Mesendoderm (in vitro differentiated cells): Measurements from ENCODE around the gene PPP1R14C.

Experiments used
- DNase-seq: peaks from one replicate; pipeline ENCODE4 v3.0.0; 2013
- H2AK5ac ChIP-seq: 2 replicates; pipeline ENCODE4 v1.6.1; 2013; ENCODE audit warnings: low read length, inconsistent platforms
- H2BK120ac ChIP-seq: 2 replicates; pipeline ENCODE4 v1.6.1; 2013; ENCODE audit warnings: low read depth, mild to moderate bottlenecking, low read length, moderate library complexity, mixed read lengths
- H2BK15ac ChIP-seq: replicated peaks from 2 replicates; pipeline ENCODE4 v1.6.1; 2013; ENCODE audit warnings: low read depth, mild to moderate bottlenecking, moderate library complexity
- H2BK5ac ChIP-seq: 2 replicates; pipeline ENCODE4 v1.6.1; 2013; ENCODE audit warnings: low read length, inconsistent platforms
- H3K18ac ChIP-seq: 2 replicates; pipeline ENCODE4 v1.6.1; 2013; ENCODE audit warnings: mild to moderate bottlenecking, low read length, mixed read lengths
- H3K23ac ChIP-seq: one replicate; pipeline ENCODE4 v1.6.1; 2013; ENCODE audit warnings: low read length
- H3K27ac ChIP-seq: 2 replicates; pipeline ENCODE4 v1.5.1; 2013; ENCODE audit warnings: low read depth, mild to moderate bottlenecking, inconsistent platforms, low read length, moderate library complexity
- H3K27me3 ChIP-seq: 2 replicates; pipeline ENCODE4 v1.6.1; 2013; ENCODE audit warnings: low read length, control low read depth, mild to moderate bottlenecking, inconsistent platforms; ENCODE audit not compliant: insufficient read depth, poor library complexity
- H3K36me3 ChIP-seq: 2 replicates; pipeline ENCODE4 v1.6.1; 2013; ENCODE audit warnings: low read length, inconsistent platforms; ENCODE audit not compliant: control insufficient read depth, insufficient read depth
- H3K4ac ChIP-seq: one replicate; pipeline ENCODE4 v1.6.1; 2013; ENCODE audit warnings: low read depth, mild to moderate bottlenecking, low read length, moderate library complexity
- H3K4me1 ChIP-seq: 2 replicates; pipeline ENCODE4 v1.6.1; 2013; ENCODE audit warnings: low read depth, low read length, inconsistent platforms; ENCODE audit not compliant: control insufficient read depth
- H3K4me2 ChIP-seq: 2 replicates; pipeline ENCODE4 v1.6.1; 2013; ENCODE audit warnings: low read length
- H3K4me3 ChIP-seq: 2 replicates; pipeline ENCODE4 v1.5.1; 2013; ENCODE audit warnings: mild to moderate bottlenecking, low read length
- H3K56ac ChIP-seq: one replicate; pipeline ENCODE4 v1.6.1; 2013; ENCODE audit warnings: low read length
- H3K79me1 ChIP-seq: 2 replicates; pipeline ENCODE4 v1.6.1; 2013; ENCODE audit warnings: low read length, inconsistent platforms
- H3K79me2 ChIP-seq: 2 replicates; pipeline ENCODE4 v1.6.1; 2013; ENCODE audit warnings: mild to moderate bottlenecking, low read length; ENCODE audit not compliant: control insufficient read depth, insufficient read depth
- H3K9ac ChIP-seq: 2 replicates; pipeline ENCODE4 v1.6.1; 2013; ENCODE audit warnings: low read length, inconsistent platforms
- H4K5ac ChIP-seq: one replicate; pipeline ENCODE4 v1.6.1; 2013; ENCODE audit warnings: low read length
- H4K8ac ChIP-seq: one replicate; pipeline ENCODE4 v1.6.1; 2013; ENCODE audit warnings: low read depth, mild to moderate bottlenecking, control low read depth, low read length, moderate library complexity
- WGBS: extraction: QIAGEN DNeasy Blood & Tissue Kit; methylation state at CpG from one replicate; pipeline ENCODE4 v1.1.7; 2013; ENCODE audit warnings: low lambda C conversion rate, missing lambda C conversion rate; ENCODE audit not compliant: insufficient coverage; ENCODE audit errors: extremely low coverage; 5-methylcytosine and 5-hydroxymethylcytosine counted together

Gene PPP1R14C

DNA sequence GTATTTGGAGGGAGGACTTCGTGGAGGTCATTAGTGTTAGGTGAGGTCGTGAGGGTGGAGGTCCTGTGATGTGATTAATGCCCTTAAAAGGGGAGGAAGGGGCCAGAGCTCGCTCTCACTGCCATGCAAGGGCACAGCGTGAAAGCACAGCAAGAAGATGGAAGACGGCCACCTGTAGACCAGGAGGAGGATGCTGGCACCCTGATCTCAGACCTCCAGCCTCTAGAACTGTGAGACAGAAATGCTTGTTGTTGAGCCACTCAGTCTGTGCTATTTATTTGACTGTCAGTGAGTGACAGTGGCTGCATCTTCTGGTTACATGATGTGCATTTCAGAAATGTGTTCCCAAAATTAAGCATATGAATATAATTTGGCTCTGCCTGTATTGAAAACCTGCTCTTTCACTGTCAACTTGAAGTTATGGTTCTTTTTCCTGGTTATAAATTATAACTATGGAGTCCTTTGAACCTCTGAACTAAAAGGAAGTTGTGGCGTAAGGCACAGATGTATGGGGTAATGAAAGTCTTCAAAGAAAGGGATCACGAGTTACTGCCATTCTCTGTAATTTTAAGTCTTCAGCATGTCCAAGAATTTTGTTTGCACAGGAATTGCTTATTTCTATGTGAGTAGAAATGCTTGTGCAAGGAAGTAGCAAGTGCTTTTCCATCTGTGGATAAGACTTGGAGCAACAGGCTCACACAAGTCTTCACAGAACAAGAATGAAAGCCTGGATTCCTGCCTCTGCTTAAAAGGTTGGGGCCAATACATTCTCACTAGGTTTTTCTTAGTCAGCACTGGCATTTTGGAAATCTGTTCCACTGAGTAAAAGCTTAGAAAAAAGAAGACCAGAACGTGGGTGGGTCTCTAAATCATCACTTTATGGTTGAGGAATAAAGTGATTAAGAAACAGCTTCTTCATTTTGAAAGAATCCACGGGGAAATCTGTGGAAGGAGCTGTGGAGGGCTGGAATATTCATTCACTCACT lies 10.3 kb downstream of the PPP1R14C start:
- Histone ChIP-seq H3K36me3 (no peaks in the 10 kb centered on the region), H4K8ac (no peak overlapping the region), H3K4ac (no peak overlapping the region), H2BK5ac (no peak overlapping the region), H3K56ac (no peak overlapping the region), H3K27ac (no peak overlapping the region), H3K18ac (no peak overlapping the region), H3K79me1 (no peaks in the 10 kb centered on the region), H3K4me3 (no peak overlapping the region), H2AK5ac (no peak overlapping the region), H3K9ac (no peak overlapping the region), H2BK120ac (no peak overlapping the region), H3K4me2 (no peak overlapping the region), H3K79me2 (no peaks in the 10 kb centered on the region), H3K27me3 (no peaks in the 10 kb centered on the region), H4K5ac (no peak overlapping the region), H3K23ac (no peak overlapping the region), H3K4me1 (peaks cover 3% of the 10 kb centered on the region), H2BK15ac (no peak overlapping the region)
- WGBS: no CpG with 5 or more reads among the region's 9 CpGs
- no peak for DNase-seq

DNA sequence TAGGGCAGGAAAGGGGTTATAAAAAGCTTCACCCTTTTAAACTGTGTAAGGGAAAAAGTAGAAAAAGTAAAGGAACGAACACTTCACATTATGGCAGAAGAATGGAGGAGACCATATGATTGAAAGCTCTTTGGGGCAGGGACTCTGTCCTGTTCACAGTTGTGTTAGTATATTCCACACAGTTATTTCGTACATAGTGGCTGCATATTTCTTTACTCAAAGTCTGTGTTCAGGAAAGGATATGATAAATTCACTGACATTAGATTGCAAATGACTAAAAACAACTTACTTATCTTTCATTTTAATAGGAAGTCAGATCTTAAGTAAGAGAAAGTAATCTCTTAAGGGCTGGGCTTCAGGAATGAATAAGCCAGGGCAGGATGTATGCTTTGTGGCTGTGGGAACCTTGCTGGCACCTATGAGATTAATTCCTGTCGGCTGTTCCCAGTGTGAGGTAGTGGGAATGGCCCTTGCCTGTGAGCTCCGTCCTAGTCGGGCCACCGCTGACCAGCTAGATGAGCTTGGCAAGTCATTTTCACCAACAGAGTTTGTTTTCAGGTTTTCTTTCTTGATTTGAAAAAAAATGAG lies 11.2 kb downstream of the PPP1R14C start:
- no peak overlapping the region for H3K4me3 ChIP-seq
- no CpG with 5 or more reads among the region's 6 CpGs for WGBS
- H3K79me1 ChIP-seq: no peaks in the 10 kb centered on the region
- no peaks in the 10 kb centered on the region for H3K79me2 ChIP-seq
- no peak overlapping the region for H2BK15ac ChIP-seq
- no peak overlapping the region for H2BK5ac ChIP-seq
- DNase-seq: no peak
- H3K36me3 ChIP-seq: no peaks in the 10 kb centered on the region
- H4K5ac ChIP-seq: no peak overlapping the region
- no peak overlapping the region for H4K8ac ChIP-seq
- no peak overlapping the region for H3K9ac ChIP-seq
- H3K27ac ChIP-seq: no peak overlapping the region
- H3K4me2 ChIP-seq: no peak overlapping the region
- no peak overlapping the region for H3K18ac ChIP-seq
- peaks cover 3% of the 10 kb centered on the region for H3K4me1 ChIP-seq
- no peak overlapping the region for H3K4ac ChIP-seq
- H2BK120ac ChIP-seq: no peak overlapping the region
- no peak overlapping the region for H3K56ac ChIP-seq
- H2AK5ac ChIP-seq: no peak overlapping the region
- H3K27me3 ChIP-seq: no peaks in the 10 kb centered on the region
- no peak overlapping the region for H3K23ac ChIP-seq

DNA sequence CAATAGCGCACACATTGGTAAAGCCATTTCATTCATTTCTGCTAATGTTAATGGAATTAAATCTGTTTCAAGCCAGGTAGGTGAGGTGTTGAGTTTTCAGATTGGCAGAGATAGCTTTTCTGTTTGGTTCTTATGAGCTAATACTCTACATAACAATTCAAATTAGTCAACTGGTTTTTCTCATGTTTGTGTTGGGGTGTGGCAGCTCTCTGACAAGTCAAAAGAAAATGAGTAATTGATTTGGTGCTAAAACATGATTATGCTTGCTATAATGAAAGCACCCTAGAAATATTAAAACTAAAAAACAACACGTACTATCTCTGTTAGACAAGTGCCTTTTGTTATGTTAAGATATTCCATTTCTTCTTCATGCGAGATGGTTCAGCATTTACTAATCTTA lies 13.6 kb downstream of the PPP1R14C start:
- H3K36me3 ChIP-seq: no peaks in the 10 kb centered on the region
- no peak overlapping the region for H2BK120ac ChIP-seq
- no peaks in the 10 kb centered on the region for H3K79me2 ChIP-seq
- DNase-seq: no peak
- H2AK5ac ChIP-seq: no peak overlapping the region
- H3K23ac ChIP-seq: no peak overlapping the region
- H3K4me2 ChIP-seq: no peak overlapping the region
- no peak overlapping the region for H3K4ac ChIP-seq
- H2BK15ac ChIP-seq: no peak overlapping the region
- no peaks in the 10 kb centered on the region for H3K79me1 ChIP-seq
- no peak overlapping the region for H3K18ac ChIP-seq
- H2BK5ac ChIP-seq: no peak overlapping the region
- no peak overlapping the region for H4K8ac ChIP-seq
- no peak overlapping the region for H3K9ac ChIP-seq
- H3K56ac ChIP-seq: no peak overlapping the region
- H3K4me1 ChIP-seq: no peaks in the 10 kb centered on the region
- no peak overlapping the region for H3K4me3 ChIP-seq
- H3K27ac ChIP-seq: no peak overlapping the region
- H3K27me3 ChIP-seq: no peaks in the 10 kb centered on the region
- H4K5ac ChIP-seq: no peak overlapping the region
- WGBS: no CpG with 5 or more reads among the region's 3 CpGs

DNA sequence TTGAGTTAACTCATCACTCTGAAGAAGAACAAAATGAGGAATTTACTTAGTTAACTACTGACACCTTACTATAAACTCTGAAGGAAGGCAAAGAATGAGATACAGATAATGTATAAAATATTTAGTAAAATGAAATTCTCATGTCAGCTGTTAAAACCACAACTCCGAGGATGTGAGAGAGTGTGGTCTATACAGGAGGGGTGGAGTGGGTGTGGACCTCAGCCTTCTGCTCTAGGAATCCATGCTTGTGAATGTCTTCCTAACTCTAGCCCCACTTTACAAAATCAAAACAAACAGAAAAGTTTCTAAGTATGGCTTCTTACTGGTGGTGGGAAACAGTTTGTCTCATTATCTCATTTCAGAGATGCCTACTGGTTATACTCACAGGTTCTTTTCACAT lies 14.2 kb downstream of the PPP1R14C start:
- WGBS: no CpG with 5 or more reads among the region's 1 CpG
- Histone ChIP-seq H2BK120ac (no peak overlapping the region), H4K5ac (no peak overlapping the region), H3K27me3 (no peaks in the 10 kb centered on the region), H4K8ac (no peak overlapping the region), H3K4me1 (no peaks in the 10 kb centered on the region), H2AK5ac (no peak overlapping the region), H2BK5ac (no peak overlapping the region), H3K56ac (no peak overlapping the region), H3K23ac (no peak overlapping the region), H3K4me2 (no peak overlapping the region), H3K79me2 (no peaks in the 10 kb centered on the region), H3K36me3 (no peaks in the 10 kb centered on the region), H3K4me3 (no peak overlapping the region), H3K79me1 (no peaks in the 10 kb centered on the region), H2BK15ac (no peak overlapping the region), H3K9ac (no peak overlapping the region), H3K4ac (no peak overlapping the region), H3K18ac (no peak overlapping the region), H3K27ac (no peak overlapping the region)
- DNase-seq: no peak

DNA sequence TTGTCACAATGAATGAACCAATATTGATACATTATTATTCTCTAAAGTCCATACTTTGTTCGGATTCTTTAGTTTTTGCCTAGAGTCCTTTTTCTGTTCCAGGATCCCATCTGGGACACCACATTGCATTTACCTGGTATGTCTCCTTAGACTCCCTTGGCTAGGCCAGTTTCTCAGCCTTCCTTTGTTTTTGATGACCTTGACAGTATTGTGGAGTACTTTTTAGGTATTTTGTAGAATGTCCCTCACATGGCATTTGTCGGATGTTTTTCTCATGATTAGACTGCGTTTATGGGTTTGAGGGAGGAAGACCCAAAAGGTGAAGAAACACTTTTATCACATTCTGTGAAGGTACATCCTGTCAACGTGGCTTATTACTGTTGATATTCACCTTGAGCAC lies 16.9 kb downstream of the PPP1R14C start:
- Histone ChIP-seq H3K79me2 (no peaks in the 10 kb centered on the region), H3K4me3 (no peak overlapping the region), H3K18ac (no peak overlapping the region), H3K27ac (no peak overlapping the region), H2BK15ac (no peak overlapping the region), H4K8ac (no peak overlapping the region), H3K23ac (no peak overlapping the region), H3K4me1 (no peaks in the 10 kb centered on the region), H3K36me3 (no peaks in the 10 kb centered on the region), H4K5ac (no peak overlapping the region), H3K56ac (no peak overlapping the region), H3K4me2 (no peak overlapping the region), H3K79me1 (no peaks in the 10 kb centered on the region), H2BK120ac (no peak overlapping the region), H3K9ac (no peak overlapping the region), H3K4ac (no peak overlapping the region), H2BK5ac (no peak overlapping the region), H2AK5ac (no peak overlapping the region), H3K27me3 (no peaks in the 10 kb centered on the region)
- WGBS: no CpG with 5 or more reads among the region's 4 CpGs
- DNase-seq: no peak
